ENCODE data around the gene PEAK1. TPM values are rescaled to one million over a fixed set of nuclear protein-coding genes. Genes with fewer than 3 reads are reported as not detected.
"Not testable (repeated sequence)": the region's sequence is repeated elsewhere in the genome, so short reads cannot be mapped to it uniquely, and the experiment has no call there.

The PEAK1 gene
- polyA plus RNA-seq, 1 experiment = 40.7 TPM

GRCh38 chr15:77285057-77285997 lies 134.6 kb downstream of the PEAK1 start:
- ChIA-PET POLR2A (no interaction called here), CTCF (interaction anchor here (4.0 kb wide), 1 partner anchor 258 kb away, joined by 17 read pairs; no protein-coding TSS in a partner anchor)
- Histone ChIP-seq H3K4me3 (ENCODE audit: low read depth, low read length) (no peak overlapping the region), H3K36me3 (ENCODE audit: control insufficient read depth, insufficient read depth, low read length) (no peaks in the 10 kb centered on the region), H3K27me3 (ENCODE audit: control insufficient read depth, insufficient read depth, low read length) (no peaks in the 10 kb centered on the region)
- DNase-seq (ENCODE audit: low read depth) = no peak
- no peak for TF ChIP-seq CTCF (IDR thresholded peaks at IDR 0.05; ENCODE audit: insufficient read depth, low read depth, low read length)

GRCh38 chr15:77282333-77282732 lies 137.6 kb downstream of the PEAK1 start:
- CTCF ChIA-PET = interaction anchor here (0.7 to 4.0 kb wide), 2 partner anchors 158 to 261 kb away, joined by 3 to 17 read pairs; no protein-coding TSS in a partner anchor
- Histone ChIP-seq H3K36me3 (ENCODE audit: control insufficient read depth, insufficient read depth, low read length) (no peaks in the 10 kb centered on the region), H3K4me3 (ENCODE audit: low read depth, low read length) (no peak overlapping the region), H3K27me3 (ENCODE audit: control insufficient read depth, insufficient read depth, low read length) (no peaks in the 10 kb centered on the region)
- DNase-seq (ENCODE audit: low read depth) = peak; percentile 91
- no peak for TF ChIP-seq CTCF (IDR thresholded peaks at IDR 0.05; ENCODE audit: insufficient read depth, low read depth, low read length)
- POLR2A ChIA-PET = no interaction called here

DNA sequence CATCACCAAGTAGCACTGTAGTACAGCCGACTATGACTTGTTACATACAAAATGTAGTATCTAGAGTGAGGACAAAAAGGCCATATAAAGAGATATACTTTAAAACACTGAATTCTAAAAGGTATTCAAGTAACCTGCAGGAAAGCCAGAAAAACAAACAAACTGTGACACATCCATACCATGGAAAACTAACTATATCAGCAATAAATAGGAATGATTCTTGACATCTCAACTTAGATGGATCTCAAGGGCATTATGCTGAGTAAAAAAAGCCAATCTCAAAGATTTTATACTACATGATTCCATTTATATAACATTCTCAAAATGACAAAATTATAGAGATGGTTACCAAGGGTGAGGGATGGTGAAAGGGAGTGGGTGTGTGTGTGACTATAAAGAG lies 143.0 kb downstream of the PEAK1 start:
- Histone ChIP-seq H3K4me3 (ENCODE audit: low read depth, low read length) (no peak overlapping the region), H3K27me3 (ENCODE audit: control insufficient read depth, insufficient read depth, low read length) (no peaks in the 10 kb centered on the region), H3K36me3 (ENCODE audit: control insufficient read depth, insufficient read depth, low read length) (no peaks in the 10 kb centered on the region)
- TF ChIP-seq CTCF (IDR thresholded peaks at IDR 0.05; ENCODE audit: insufficient read depth, low read depth, low read length) = no peak
- ChIA-PET POLR2A (no interaction called here), CTCF (no interaction called here)
- DNase-seq (ENCODE audit: low read depth) = no peak

DNA sequence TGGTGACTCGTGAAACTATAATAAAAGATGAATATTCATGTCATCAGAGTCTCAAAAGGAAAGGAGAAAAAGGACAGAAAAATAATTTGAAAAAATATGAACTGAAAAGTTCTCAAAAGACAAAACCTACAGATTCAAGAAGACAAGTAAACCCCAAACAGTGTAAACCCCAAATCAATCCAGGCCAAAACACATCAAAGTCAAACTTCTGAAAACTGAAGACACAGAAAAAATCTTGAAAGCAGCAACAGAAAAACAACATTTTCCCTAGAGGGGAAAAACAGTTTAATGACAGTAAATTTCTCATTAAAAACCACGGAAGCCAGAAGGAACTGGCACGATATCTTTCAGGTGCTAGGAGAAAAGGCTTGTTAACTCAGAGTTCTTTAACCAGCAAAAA lies 143.8 kb downstream of the PEAK1 start:
- ChIA-PET POLR2A (no interaction called here), CTCF (no interaction called here)
- no peak overlapping the region for H3K4me3 ChIP-seq (ENCODE audit: low read depth, low read length)
- H3K27me3 ChIP-seq (ENCODE audit: control insufficient read depth, insufficient read depth, low read length) = no peaks in the 10 kb centered on the region
- DNase-seq (ENCODE audit: low read depth) = no peak
- no peaks in the 10 kb centered on the region for H3K36me3 ChIP-seq (ENCODE audit: control insufficient read depth, insufficient read depth, low read length)
- TF ChIP-seq CTCF (IDR thresholded peaks at IDR 0.05; ENCODE audit: insufficient read depth, low read depth, low read length) = no peak

DNA sequence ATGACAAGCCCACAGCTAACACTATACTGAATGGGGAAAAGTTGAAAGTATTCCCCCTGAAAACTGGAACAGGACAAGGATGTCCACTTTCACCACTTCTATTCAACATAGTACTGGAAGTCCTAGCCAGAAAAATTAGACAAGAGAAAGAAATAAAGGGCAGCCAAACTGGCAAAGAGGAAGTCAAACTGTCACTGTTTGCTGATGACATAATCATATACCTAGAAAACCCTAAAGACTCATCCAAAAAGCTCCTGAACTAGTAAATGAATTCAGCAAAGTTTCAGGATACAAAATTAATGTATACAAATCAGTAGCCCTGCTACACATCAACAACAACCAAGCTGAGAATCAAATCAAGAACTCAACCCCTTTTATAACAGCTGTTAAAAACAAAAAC lies 146.8 kb downstream of the PEAK1 start:
- H3K4me3 ChIP-seq (ENCODE audit: low read depth, low read length); H3K36me3 ChIP-seq (ENCODE audit: control insufficient read depth, insufficient read depth, low read length); DNase-seq (ENCODE audit: low read depth); H3K27me3 ChIP-seq (ENCODE audit: control insufficient read depth, insufficient read depth, low read length); CTCF ChIA-PET; POLR2A ChIA-PET: not testable (repeated sequence)
